ENCODE measurements around the gene SCYL2.

GRCh38 chr12:100229036-100229635 is 37.8 kb upstream of the SCYL2 start:
- TF ChIP-seq CTCF (IDR thresholded peaks at IDR 0.05 in 4 of 5, conservative IDR thresholded peaks at IDR 0.05 in 1 of 5) (no peak), POLR2A (IDR thresholded peaks at IDR 0.05) (no peak)

Measured in gastrocnemius medialis (tissue), 4 donors.